SKM-1 (cell line): ENCODE measurements around the gene FAM177B.

ENCODE experiments used
- DNase-seq: peaks from one replicate; lab custom pipeline; 2025; ENCODE audit not compliant: unreplicated experiment; lab: John Stamatoyannopoulos, UW

The FAM177B gene

DNA sequence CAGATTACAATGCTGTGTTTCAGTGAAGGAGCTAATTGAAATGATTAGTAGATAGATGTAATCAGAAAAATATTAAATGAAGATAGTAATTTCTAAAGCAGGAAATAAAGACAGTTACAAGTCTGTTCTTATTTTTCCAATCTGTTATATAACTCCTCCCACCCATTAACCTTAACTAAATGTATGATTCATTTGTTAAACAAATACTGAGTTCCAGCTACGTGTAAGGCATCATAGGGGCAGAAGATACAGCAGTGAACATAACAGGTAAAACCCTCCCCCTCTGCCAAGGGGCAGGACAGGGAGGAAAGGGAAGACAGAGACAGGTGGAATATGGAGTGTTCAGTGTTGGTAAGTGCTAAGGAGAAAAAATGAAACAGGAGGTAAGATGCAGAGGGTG, at the start of gene FAM177B:
Gene FAM177B, plus strand, starts transcription at position 231 of the 400 bp plus-strand sequence. CDS start 9,344 bp downstream, outside the sequence.
- DNase-seq = no peak

DNA sequence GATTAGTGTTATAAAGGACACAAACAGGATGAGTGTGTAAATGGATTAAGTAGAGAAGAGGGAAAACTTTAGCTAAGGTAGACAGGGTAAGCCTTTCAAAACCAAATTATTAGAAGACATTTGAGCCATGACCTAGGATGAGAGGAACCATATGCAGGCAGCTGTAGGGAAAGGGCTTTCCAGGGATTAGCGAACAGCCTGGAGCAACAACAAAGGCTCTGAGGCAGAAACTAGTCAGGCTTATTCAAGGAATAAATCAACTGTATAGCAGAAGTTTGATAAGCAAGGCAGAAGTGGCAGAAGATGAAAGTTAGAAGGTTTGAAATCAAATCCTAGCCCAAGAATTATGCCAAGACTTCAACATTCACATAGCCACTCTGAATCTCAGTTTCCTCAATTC, 46.0 kb upstream of the FAM177B start:
- DNase-seq = no peak

- DNase-seq = no peak
These were observed 42.1 kb upstream of the FAM177B start for GRCh38 chr1:222694927-222695326.

GRCh38 chr1:222696741-222697140, 40.3 kb upstream of the FAM177B start:
- no peak for DNase-seq

GRCh38 chr1:222697203-222697602, 39.8 kb upstream of the FAM177B start:
- no peak for DNase-seq

DNA sequence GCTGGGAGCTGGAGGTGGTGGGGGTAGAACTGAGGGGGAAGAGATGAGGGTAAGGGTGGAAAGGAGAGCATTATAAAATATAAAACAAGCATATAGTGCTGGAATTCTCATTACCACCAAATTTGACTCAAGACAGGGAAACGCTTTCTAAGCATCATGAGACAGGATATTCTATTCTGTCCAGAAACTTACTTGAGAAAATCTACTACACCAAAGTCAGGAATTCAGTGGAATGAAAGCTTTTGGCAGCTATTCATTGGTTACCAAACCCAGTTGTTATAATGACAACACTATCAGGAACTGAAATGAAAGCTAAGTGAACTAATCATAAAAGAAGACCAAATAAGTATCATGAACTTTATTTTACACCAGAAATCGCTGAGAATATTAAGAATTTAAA, 39.2 kb upstream of the FAM177B start:
- no peak for DNase-seq

- DNase-seq = no peak
These were observed 34.8 kb upstream of the FAM177B start for GRCh38 chr1:222702210-222702609.

- no peak for DNase-seq
These were observed 32.7 kb upstream of the FAM177B start for GRCh38 chr1:222704260-222704659.

DNA sequence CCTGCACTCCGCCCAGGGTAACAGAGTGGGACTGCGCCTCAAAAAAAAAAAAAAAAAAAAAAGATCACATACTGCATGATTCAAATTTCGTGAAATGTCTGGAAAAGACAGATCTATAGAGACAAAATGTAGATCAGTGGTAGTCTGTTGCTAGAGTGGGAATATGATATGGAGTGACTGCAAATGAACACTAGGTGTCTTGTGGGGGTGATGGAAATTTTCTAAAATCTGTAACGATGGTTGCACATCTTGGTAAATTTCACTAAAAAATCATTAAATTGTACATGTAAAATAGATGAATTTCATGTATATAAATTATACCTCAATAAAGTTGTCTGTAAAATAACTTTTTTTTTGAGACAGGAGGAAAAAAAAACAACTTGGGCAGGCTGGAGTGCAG, 30.2 kb upstream of the FAM177B start:
- no peak for DNase-seq

DNA sequence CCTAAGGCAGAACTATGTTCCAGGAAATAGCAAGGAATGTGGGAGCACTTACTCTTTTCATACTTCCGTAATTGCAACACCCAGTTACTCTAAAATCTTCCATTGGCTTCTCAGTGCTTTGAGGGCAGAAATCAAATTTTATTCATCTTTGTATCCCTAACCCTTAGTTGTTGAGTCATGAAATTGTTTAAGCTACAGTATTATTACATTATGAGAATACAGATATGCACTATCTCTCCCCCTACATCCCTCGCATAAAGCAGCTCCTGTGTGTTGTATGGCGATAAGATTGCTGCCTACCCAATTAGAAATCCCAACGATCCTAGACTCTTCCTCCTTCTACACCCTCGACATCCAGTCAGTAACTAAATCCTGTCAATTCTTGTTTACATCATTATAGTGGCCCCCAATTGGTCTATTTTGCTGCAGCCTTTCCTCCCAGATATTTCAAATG, 27.3 kb upstream of the FAM177B start:
- no peak for DNase-seq

GRCh38 chr1:222711319-222712252, 25.4 kb upstream of the FAM177B start:
- DNase-seq = peak; percentile 67

GRCh38 chr1:222712253-222713090, 24.5 kb upstream of the FAM177B start, which contains the start of the genes AIDA and BROX:
AIDA (minus strand) TSS chr1:222712491; CDS start chr1:222712317, 174 bp downstream.
BROX (plus strand) TSS chr1:222712564; CDS start chr1:222715700, 3,136 bp downstream.
- DNase-seq = peak; percentile 94

DNA sequence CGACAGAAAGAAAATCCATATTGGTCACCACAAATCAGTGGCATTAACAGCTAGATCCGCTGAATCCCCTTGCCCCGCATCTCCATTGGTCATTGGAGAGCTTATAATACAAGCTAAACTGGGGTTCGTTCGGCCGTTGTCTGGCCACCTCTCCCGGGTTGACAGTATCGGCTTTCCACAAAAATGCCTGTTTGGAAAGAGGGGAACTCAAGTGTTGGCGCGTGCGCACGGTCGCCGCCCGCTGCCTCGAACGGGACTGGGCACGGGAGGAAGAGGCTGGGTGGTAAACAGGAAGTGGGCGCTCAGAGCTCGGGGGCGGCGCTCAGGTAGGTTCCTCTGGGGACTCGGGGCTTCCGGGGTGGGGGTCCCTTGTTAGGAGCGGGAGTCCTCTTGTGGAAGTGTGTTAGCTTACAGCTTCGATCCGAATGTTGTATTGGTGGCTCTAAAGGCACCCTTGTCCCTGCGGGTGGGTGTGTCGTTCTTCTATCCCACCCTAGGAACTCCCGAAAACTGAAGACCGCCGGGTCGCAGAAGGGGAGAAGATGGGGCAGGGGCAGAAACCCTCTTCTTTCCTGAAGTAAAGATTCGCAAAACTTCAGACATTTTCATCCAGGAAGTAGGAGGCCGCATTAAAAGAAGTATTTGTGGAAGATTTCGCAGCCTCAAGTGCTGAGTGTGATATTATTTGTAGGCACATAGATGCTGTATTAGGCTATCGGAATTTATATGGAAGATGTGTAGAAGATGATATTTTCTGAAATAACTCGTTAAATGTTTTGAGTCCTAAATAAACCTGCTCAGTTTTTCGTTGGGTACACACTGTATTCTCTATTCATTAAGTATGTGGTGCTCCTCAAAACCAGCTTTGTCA, 23.7 kb upstream of the FAM177B start:
- peak; percentile 98 for DNase-seq

GRCh38 chr1:222716393-222716792, 20.6 kb upstream of the FAM177B start:
- no peak for DNase-seq

- DNase-seq = no peak
These were observed 8.3 kb upstream of the FAM177B start for GRCh38 chr1:222728746-222729145.

- no peak for DNase-seq
These were observed 6.1 kb upstream of the FAM177B start for GRCh38 chr1:222730866-222731265.

DNA sequence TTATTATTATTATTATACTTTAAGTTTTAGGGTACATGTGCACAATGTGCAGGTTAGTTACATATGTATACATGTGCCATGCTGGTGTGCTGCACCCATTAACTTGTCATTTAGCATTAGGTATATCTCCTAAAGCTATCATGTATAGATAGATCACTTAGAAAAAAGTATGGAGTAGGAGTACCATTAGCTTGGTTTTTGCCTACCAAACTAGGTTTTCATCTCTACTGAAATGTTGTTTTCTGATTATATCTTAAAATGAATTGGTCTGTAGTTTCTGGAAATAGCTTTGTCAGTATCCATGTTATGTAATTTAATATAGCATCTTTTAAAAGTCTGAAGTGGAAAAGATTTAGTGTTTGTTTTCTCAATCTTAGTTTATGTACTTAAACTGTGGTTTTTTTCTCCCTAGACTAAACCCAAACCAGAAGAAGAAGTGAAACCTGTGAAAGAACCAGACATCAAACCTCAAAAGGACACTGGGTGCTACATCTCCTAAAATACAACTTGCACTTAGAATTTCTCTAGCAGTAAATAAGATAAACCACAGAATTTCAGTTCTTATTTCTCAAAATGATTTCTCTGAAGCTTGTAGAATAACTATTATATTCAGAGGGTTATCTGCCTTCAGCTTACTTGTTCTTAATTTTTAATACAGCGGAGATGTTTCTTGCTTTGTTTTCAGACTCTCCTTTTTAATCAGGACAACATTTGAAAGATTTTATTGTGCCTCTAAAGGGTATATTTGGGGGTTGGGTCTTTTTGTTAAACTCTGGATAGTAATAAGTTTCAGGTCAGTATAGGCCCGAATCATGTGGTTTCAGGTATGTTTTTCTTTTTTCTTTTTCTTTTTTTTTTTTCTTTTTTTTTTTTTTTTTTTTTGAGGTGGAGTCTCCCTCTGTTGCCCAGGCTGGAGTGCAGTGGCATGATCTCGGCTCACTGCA, 4.5 kb upstream of the FAM177B start:
- no peak for DNase-seq

- no peak for DNase-seq
These were observed 2.3 kb upstream of the FAM177B start for GRCh38 chr1:222734740-222735139.

GRCh38 chr1:222736470-222736869, 532 bp upstream of the FAM177B start:
- no peak for DNase-seq
